Liver (tissue), 9 donors: ENCODE measurements around the gene PRDM1. TPM values are rescaled to one million over a fixed set of nuclear protein-coding genes. Genes with fewer than 3 reads are reported as not detected.

Source experiments
- DNase-seq: peaks from one replicate; pipeline ENCODE4 v3.0.0-alpha.2; 2017; ENCODE audit warnings: low spot score
- H3K27ac ChIP-seq, 2 donors: one replicate each; pipeline ENCODE4 v1.7.0; 2013; ENCODE audit warnings: inconsistent platforms in 2 of 2, low read length in 2 of 2, control low read depth in 1 of 2, low read depth in 1 of 2, mild to moderate bottlenecking in 1 of 2
- H3K27me3 ChIP-seq, 4 donors: one replicate each; pipeline versions ENCODE4 v1.6.1 to v1.7.0; 2013; ENCODE audit warnings: low read length in 3 of 4, inconsistent platforms in 1 of 4, mild to moderate bottlenecking in 1 of 4, moderate library complexity in 1 of 4; ENCODE audit not compliant: control insufficient read depth in 4 of 4, insufficient read depth in 4 of 4
- H3K36me3 ChIP-seq, 4 donors: one replicate each; pipeline versions ENCODE4 v1.6.1 to v1.7.0; 2013; ENCODE audit warnings: low read length in 3 of 4, mild to moderate bottlenecking in 3 of 4, low read depth in 1 of 4, moderate library complexity in 1 of 4; ENCODE audit not compliant: control insufficient read depth in 4 of 4, insufficient read depth in 3 of 4
- H3K4me1 ChIP-seq, 4 donors: one replicate each; pipeline versions ENCODE4 v1.6.1 to v1.7.0; 2013; ENCODE audit warnings: low read length in 3 of 4, mild to moderate bottlenecking in 3 of 4, moderate library complexity in 1 of 4; ENCODE audit not compliant: control insufficient read depth in 4 of 4, insufficient read depth in 4 of 4
- H3K4me3 ChIP-seq, 3 donors: one replicate each; pipeline versions ENCODE4 v1.6.1 to v1.7.0; 2013; ENCODE audit warnings: low read length in 3 of 3, control low read depth in 1 of 3, low read depth in 1 of 3, mild to moderate bottlenecking in 1 of 3
- H3K9ac ChIP-seq, 2 donors: one replicate each; pipeline ENCODE4 v1.7.0; 2013; ENCODE audit warnings: low read length in 2 of 2, mild to moderate bottlenecking in 2 of 2, moderate library complexity in 2 of 2, control low read depth in 1 of 2, low read depth in 1 of 2
- H3K9me3 ChIP-seq, 4 donors: one replicate each; pipeline versions ENCODE4 v1.6.1 to v1.7.0; 2013; ENCODE audit warnings: low read length in 3 of 4; ENCODE audit not compliant: control insufficient read depth in 4 of 4
- ATF3 ChIP-seq: IDR thresholded peaks from 2 replicates; pipeline ENCODE4 v1.6.1; 2016; ENCODE audit warnings: antibody characterized with exemption
- CTCF ChIP-seq: fragments of 150-350 bp; IDR thresholded peaks from 2 replicates; pipeline ENCODE4 v1.5.1; 2017; ENCODE audit warnings: improper control_type of control experiment, low read depth, low read length; ENCODE audit not compliant: missing input control
- EGR1 ChIP-seq, 2 donors: IDR thresholded peaks; 2 replicates each; pipeline ENCODE4 v1.6.1; 2016 to 2018; ENCODE audit warnings: antibody characterized with exemption in 2 of 2, low read depth in 2 of 2
- FOXA1 ChIP-seq: IDR thresholded peaks from 2 replicates; pipeline ENCODE4 v1.6.1; 2016; ENCODE audit warnings: antibody characterized with exemption
- FOXA2 ChIP-seq: IDR thresholded peaks from 2 replicates; pipeline ENCODE4 v1.6.1; 2016; ENCODE audit warnings: antibody characterized with exemption
- GABPA ChIP-seq, 2 donors: IDR thresholded peaks in 1 of 2; conservative IDR thresholded peaks in 1 of 2; 2 replicates each; pipeline ENCODE4 v1.6.1; 2016; ENCODE audit warnings: antibody characterized with exemption in 2 of 2, mild to moderate bottlenecking in 1 of 2, moderate library complexity in 1 of 2
- HNF4A ChIP-seq, 2 donors: conservative IDR thresholded peaks; 2 replicates each; pipeline ENCODE4 v1.6.1; 2016; ENCODE audit warnings: antibody characterized with exemption in 2 of 2, mild to moderate bottlenecking in 2 of 2
- HNF4G ChIP-seq: IDR thresholded peaks from 2 replicates; pipeline ENCODE4 v1.6.1; 2016; ENCODE audit warnings: antibody characterized with exemption
- JUND ChIP-seq, 2 donors: IDR thresholded peaks; 2 replicates each; pipeline ENCODE4 v1.6.1; 2016; ENCODE audit warnings: antibody characterized with exemption in 2 of 2
- MAX ChIP-seq: IDR thresholded peaks from 2 replicates; pipeline ENCODE4 v1.6.1; 2016; ENCODE audit warnings: antibody characterized with exemption
- NR2F2 ChIP-seq: IDR thresholded peaks from 2 replicates; pipeline ENCODE4 v1.6.1; 2016; ENCODE audit warnings: antibody characterized with exemption
- RAD21 ChIP-seq, 2 donors: IDR thresholded peaks; 2 replicates each; pipeline ENCODE4 v1.6.1; 2016; ENCODE audit warnings: antibody characterized with exemption in 2 of 2, mild to moderate bottlenecking in 2 of 2
- REST ChIP-seq: IDR thresholded peaks from 2 replicates; pipeline ENCODE4 v1.6.1; 2016; ENCODE audit warnings: antibody characterized with exemption, mild to moderate bottlenecking
- RXRA ChIP-seq, 2 donors: IDR thresholded peaks; 2 replicates each; pipeline ENCODE4 v1.6.1; 2017 to 2018; ENCODE audit warnings: antibody characterized with exemption in 2 of 2, mild to moderate bottlenecking in 1 of 2
- SP1 ChIP-seq: IDR thresholded peaks from 2 replicates; pipeline ENCODE4 v1.6.1; 2018; ENCODE audit warnings: antibody characterized with exemption, mild to moderate bottlenecking
- TAF1 ChIP-seq: conservative IDR thresholded peaks from 2 replicates; pipeline ENCODE4 v1.6.1; 2016; ENCODE audit warnings: antibody characterized with exemption, mild to moderate bottlenecking
- YY1 ChIP-seq: IDR thresholded peaks from 2 replicates; pipeline ENCODE4 v1.6.1; 2016; ENCODE audit warnings: antibody characterized with exemption, mild to moderate bottlenecking
- ZBTB33 ChIP-seq: IDR thresholded peaks from 2 replicates; pipeline ENCODE4 v1.6.1; 2016; ENCODE audit warnings: antibody characterized with exemption
- WGBS: extraction: QIAGEN DNeasy Blood & Tissue Kit; methylation state at CpG from one replicate; pipeline ENCODE4 v1.1.7; 2013; 5-methylcytosine and 5-hydroxymethylcytosine counted together
- polyA plus RNA-seq, 2 donors: library from polyadenylated mRNA; stranded (reverse) in 1 of 2; unstranded in 1 of 2; fragments of 200-250 nt in 1 of 2; fragments of >200 nt in 1 of 2; fragmentation: Nextera tagmentation in 1 of 2; extraction: Ambion mirVana in 1 of 2; gene quantifications; one replicate each; pipeline versions ENCODE4 v1.2.1 to v1.2.3, GENCODE V29; 2013 to 2015
- total RNA-seq, 2 donors: library from RNA; depleted of rRNA; stranded (reverse); fragments of >200 nt; gene quantifications; one replicate each; pipeline ENCODE4 v1.2.3, GENCODE V29; 2014
- donor health status: healthy.
- donor health status: healthy.
- donor health status: healthy.
- donor health status: healthy.
- donor health status: healthy.

PRDM1 gene
- total and polyA plus RNA-seq, 4 donors = 0.37 to 2.8 (median 0.65) TPM

GRCh38 chr6:106077170-106077569 is 9.0 kb upstream of the PRDM1 start:
- Histone ChIP-seq H3K9ac (no peak overlapping the region), H3K4me1 (no peaks in the 10 kb centered on the region), H3K27me3 (peaks cover 0 to 4% (median 0%) of the 10 kb centered on the region in 4 donors), H3K4me3 (no peak overlapping the region), H3K36me3 (no peaks in the 10 kb centered on the region), H3K9me3 (no peaks in the 10 kb centered on the region), H3K27ac (no peak overlapping the region)
- no peak for DNase-seq
- WGBS = 94% methylated on average over 3 of the region's 3 CpGs
- TF ChIP-seq CTCF = no peak
- no peak for TF ChIP-seq ZBTB33
- no peak for TF ChIP-seq SP1
- TF ChIP-seq HNF4A (conservative IDR thresholded peaks at IDR 0.05) = no peak
- TF ChIP-seq NR2F2 = no peak
- TF ChIP-seq YY1 = no peak
- TF ChIP-seq HNF4G = no peak
- no peak for TF ChIP-seq RXRA (IDR thresholded peaks at IDR 0.05)
- no peak for TF ChIP-seq REST
- no peak for TF ChIP-seq EGR1 (IDR thresholded peaks at IDR 0.05; ENCODE audit: low read depth in 2 of 2)
- no peak for TF ChIP-seq FOXA1
- no peak for TF ChIP-seq FOXA2
- TF ChIP-seq JUND (IDR thresholded peaks at IDR 0.05) = no peak
- no peak for TF ChIP-seq ATF3
- no peak for TF ChIP-seq RAD21 (IDR thresholded peaks at IDR 0.05)
- no peak for TF ChIP-seq GABPA (IDR thresholded peaks at IDR 0.05 in 1 of 2, conservative IDR thresholded peaks at IDR 0.05 in 1 of 2)
- TF ChIP-seq MAX = no peak
- TF ChIP-seq TAF1 = no peak

GRCh38 chr6:106077881-106078280 is 8.3 kb upstream of the PRDM1 start:
- no peak for DNase-seq
- Histone ChIP-seq H3K9ac (no peak overlapping the region), H3K4me1 (no peaks in the 10 kb centered on the region), H3K9me3 (no peaks in the 10 kb centered on the region), H3K27me3 (peaks cover 0 to 4% (median under 1%) of the 10 kb centered on the region in 4 donors), H3K4me3 (no peak overlapping the region), H3K27ac (no peak overlapping the region), H3K36me3 (no peaks in the 10 kb centered on the region)
- TF ChIP-seq FOXA2 (no peak), YY1 (no peak), SP1 (no peak), GABPA (IDR thresholded peaks at IDR 0.05 in 1 of 2, conservative IDR thresholded peaks at IDR 0.05 in 1 of 2) (no peak), JUND (IDR thresholded peaks at IDR 0.05) (no peak), HNF4G (no peak), EGR1 (IDR thresholded peaks at IDR 0.05; ENCODE audit: low read depth in 2 of 2) (no peak), FOXA1 (no peak), RAD21 (IDR thresholded peaks at IDR 0.05) (no peak), MAX (no peak)
- WGBS = 39% methylated on average over 5 of the region's 5 CpGs
